Endodermal cell (in vitro differentiated cells): ENCODE measurements around the gene P4HA3. TPM values are rescaled to one million over a fixed set of nuclear protein-coding genes. Genes with fewer than 3 reads are reported as not detected.

ENCODE experiments used
- DNase-seq: peaks from one replicate; pipeline ENCODE4 v3.0.0-alpha.2; 2017
- H3K27ac ChIP-seq: 2 replicates; pipeline ENCODE4 v1.5.1; 2013; ENCODE audit warnings: mild to moderate bottlenecking, low read depth, low read length, moderate library complexity
- H3K27me3 ChIP-seq: 2 replicates; pipeline ENCODE4 v1.6.1; 2013; ENCODE audit warnings: mild to moderate bottlenecking, low read length, moderate library complexity; ENCODE audit not compliant: insufficient read depth, control insufficient read depth, poor library complexity, severe bottlenecking
- H3K36me3 ChIP-seq: 2 replicates; pipeline ENCODE4 v1.7.0; 2013; ENCODE audit warnings: mild to moderate bottlenecking, low read length, moderate library complexity; ENCODE audit not compliant: control insufficient read depth, insufficient read depth
- H3K4me1 ChIP-seq: one replicate; pipeline ENCODE4 v1.7.0; 2013; ENCODE audit warnings: low read length; ENCODE audit not compliant: control insufficient read depth, insufficient read depth
- H3K4me3 ChIP-seq: 2 replicates; pipeline ENCODE4 v1.5.1; 2013; ENCODE audit warnings: mild to moderate bottlenecking, low read length, moderate library complexity
- H3K9ac ChIP-seq: 2 replicates; pipeline ENCODE4 v1.6.1; 2013; ENCODE audit warnings: mild to moderate bottlenecking, low read length, moderate library complexity; ENCODE audit not compliant: poor library complexity, severe bottlenecking; ENCODE audit errors: extremely low read depth
- H3K9me3 ChIP-seq: 2 replicates; pipeline ENCODE4 v1.6.1; 2013; ENCODE audit warnings: mild to moderate bottlenecking, low read length, moderate library complexity; ENCODE audit not compliant: control insufficient read depth
- H3K27ac Mint-ChIP-seq: 2 replicates; pipeline ENCODE4 v1.8.0; 2020; ENCODE audit warnings: mixed read lengths
- H3K27me3 Mint-ChIP-seq: 2 replicates; pipeline ENCODE4 v1.8.0; 2021; ENCODE audit warnings: mild to moderate bottlenecking, mixed read lengths; ENCODE audit not compliant: insufficient read depth
- H3K36me3 Mint-ChIP-seq: 2 replicates; pipeline ENCODE4 v1.8.0; 2020; ENCODE audit warnings: low read depth, mixed read lengths
- H3K4me1 Mint-ChIP-seq: 2 replicates; pipeline ENCODE4 v1.8.0; 2020; ENCODE audit warnings: mixed read lengths
- H3K4me3 Mint-ChIP-seq: 2 replicates; pipeline ENCODE4 v1.8.0; 2020; ENCODE audit warnings: mild to moderate bottlenecking, moderate library complexity, mixed read lengths
- H3K9me3 Mint-ChIP-seq: 2 replicates; pipeline ENCODE4 v1.8.0; 2020; ENCODE audit warnings: mild to moderate bottlenecking, mixed read lengths
- CTCF ChIP-seq: fragments of 200-600 bp; sonication (generic); conservative IDR thresholded peaks from 2 replicates; pipeline ENCODE4 v1.5.0; 2021; ENCODE audit warnings: antibody characterized with exemption, mild to moderate bottlenecking
- WGBS, 2 experiments: methylation state at CpG; one replicate each; pipeline versions ENCODE4 v1.1.5 to v1.1.7; 2013; ENCODE audit warnings: missing lambda C conversion rate in 2 of 2, mixed read lengths in 1 of 2; ENCODE audit not compliant: insufficient coverage in 1 of 2, insufficient read length in 1 of 2; 5-methylcytosine and 5-hydroxymethylcytosine counted together
- total RNA-seq, 2 donors: library from RNA; stranded (reverse); fragmentation: NEBNext Ultra II Directional in 1 of 2; extraction: Animal tissue kit (Norgen Biotek cat#: 25700) in 1 of 2; gene quantifications; 2 replicates in 1 of 2; 3 replicates in 1 of 2; pipeline ENCODE4 v1.2.1, GENCODE V29; 2021

The P4HA3 gene
- total RNA-seq, 2 donors from 2014 or later = not detected

- Mint-ChIP-seq H3K4me1 (no peaks in the 10 kb centered on the region), H3K27me3 (no peaks in the 10 kb centered on the region), H3K9me3 (no peaks in the 10 kb centered on the region), H3K27ac (no peak overlapping the region), H3K4me3 (no peak overlapping the region), H3K36me3 (peaks cover 30% of the 10 kb centered on the region)
- Histone ChIP-seq H3K27ac (no peak overlapping the region), H3K9me3 (peaks cover 7% of the 10 kb centered on the region), H3K4me1 (no peaks in the 10 kb centered on the region), H3K27me3 (no peaks in the 10 kb centered on the region), H3K4me3 (no peak overlapping the region), H3K9ac (no peak overlapping the region), H3K36me3 (peaks cover 56% of the 10 kb centered on the region)
- no peak for TF ChIP-seq CTCF
- 83 to 100% methylated on average over 1 of the region's 1 CpG for WGBS, 2 experiments
- no peak for DNase-seq
Observed at GRCh38 chr11:74341921-74342320, 30.5 kb upstream of the P4HA3 start.

- peaks cover 60% of the 10 kb centered on the region for H3K36me3 ChIP-seq
- no peak overlapping the region for H3K4me3 ChIP-seq
- Mint-ChIP-seq H3K27ac (no peak overlapping the region), H3K27me3 (no peaks in the 10 kb centered on the region), H3K4me1 (no peaks in the 10 kb centered on the region), H3K9me3 (no peaks in the 10 kb centered on the region), H3K4me3 (no peak overlapping the region), H3K36me3 (peaks cover 34% of the 10 kb centered on the region)
- H3K9me3 ChIP-seq = peaks cover 7% of the 10 kb centered on the region
- no peak for DNase-seq
- TF ChIP-seq CTCF = no peak
- H3K27me3 ChIP-seq = no peaks in the 10 kb centered on the region
- no peak overlapping the region for H3K27ac ChIP-seq
- no peaks in the 10 kb centered on the region for H3K4me1 ChIP-seq
- H3K9ac ChIP-seq = no peak overlapping the region
Observed at GRCh38 chr11:74339619-74340018, 28.2 kb upstream of the P4HA3 start.

- Histone ChIP-seq H3K9ac (no peak overlapping the region), H3K36me3 (peaks cover 53% of the 10 kb centered on the region), H3K4me3 (no peak overlapping the region), H3K9me3 (peaks cover 7% of the 10 kb centered on the region), H3K27ac (no peak overlapping the region), H3K4me1 (no peaks in the 10 kb centered on the region), H3K27me3 (no peaks in the 10 kb centered on the region)
- H3K36me3 Mint-ChIP-seq = peaks cover 36% of the 10 kb centered on the region
- WGBS, 2 experiments = 71 to 78% methylated on average over 5 to 6 of the region's 6 CpGs
- H3K27me3 Mint-ChIP-seq = no peaks in the 10 kb centered on the region
- no peaks in the 10 kb centered on the region for H3K4me1 Mint-ChIP-seq
- H3K9me3 Mint-ChIP-seq = no peaks in the 10 kb centered on the region
- no peak overlapping the region for H3K4me3 Mint-ChIP-seq
- TF ChIP-seq CTCF = no peak
- DNase-seq = no peak
- H3K27ac Mint-ChIP-seq = no peak overlapping the region
Observed at GRCh38 chr11:74338963-74339362, 27.5 kb upstream of the P4HA3 start.
